ENCODE measurements around the gene LYPD5. TPM values are rescaled to one million over a fixed set of nuclear protein-coding genes. Genes with fewer than 3 reads are reported as not detected.

LYPD5 gene
- total and polyA plus RNA-seq, 8 donors, result 0.20 to 6.3 (median 0.55) TPM

- no peak overlapping the region for H3K27ac ChIP-seq
- no peaks in the 10 kb centered on the region for H3K36me3 ChIP-seq
- ATAC-seq (no peak), DNase-seq (no peak)
- intact Hi-C loops (cut with DNase I), result no loop called here
- TF ChIP-seq, protein P1, sequence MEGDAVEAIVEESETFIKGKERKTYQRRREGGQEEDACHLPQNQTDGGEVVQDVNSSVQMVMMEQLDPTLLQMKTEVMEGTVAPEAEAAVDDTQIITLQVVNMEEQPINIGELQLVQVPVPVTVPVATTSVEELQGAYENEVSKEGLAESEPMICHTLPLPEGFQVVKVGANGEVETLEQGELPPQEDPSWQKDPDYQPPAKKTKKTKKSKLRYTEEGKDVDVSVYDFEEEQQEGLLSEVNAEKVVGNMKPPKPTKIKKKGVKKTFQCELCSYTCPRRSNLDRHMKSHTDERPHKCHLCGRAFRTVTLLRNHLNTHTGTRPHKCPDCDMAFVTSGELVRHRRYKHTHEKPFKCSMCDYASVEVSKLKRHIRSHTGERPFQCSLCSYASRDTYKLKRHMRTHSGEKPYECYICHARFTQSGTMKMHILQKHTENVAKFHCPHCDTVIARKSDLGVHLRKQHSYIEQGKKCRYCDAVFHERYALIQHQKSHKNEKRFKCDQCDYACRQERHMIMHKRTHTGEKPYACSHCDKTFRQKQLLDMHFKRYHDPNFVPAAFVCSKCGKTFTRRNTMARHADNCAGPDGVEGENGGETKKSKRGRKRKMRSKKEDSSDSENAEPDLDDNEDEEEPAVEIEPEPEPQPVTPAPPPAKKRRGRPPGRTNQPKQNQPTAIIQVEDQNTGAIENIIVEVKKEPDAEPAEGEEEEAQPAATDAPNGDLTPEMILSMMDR (IDR thresholded peaks at IDR 0.05), result no peak
- no peak overlapping the region for H3K4me3 ChIP-seq
- H3K9me3 ChIP-seq, result no peaks in the 10 kb centered on the region
- H3K4me1 ChIP-seq, result peaks cover 0 to 47% of the 10 kb centered on the region in 2 donors
- H3K27me3 ChIP-seq, result no peaks in the 10 kb centered on the region
These were observed 42.7 kb downstream of the LYPD5 start for GRCh38 chr19:43759515-43759914.

GRCh38 chr19:43755256-43755801 is 46.9 kb downstream of the LYPD5 start:
- TF ChIP-seq, protein P1 (IDR thresholded peaks at IDR 0.05), result no peak
- intact Hi-C loops (cut with DNase I), result no loop called here
- peaks cover 16 to 68% of the 10 kb centered on the region in 2 donors for H3K4me1 ChIP-seq
- H3K27me3 ChIP-seq, result no peaks in the 10 kb centered on the region
- peak overlapping the region; percentile 99 for H3K27ac ChIP-seq
- H3K36me3 ChIP-seq, result peaks cover 0 to 20% of the 10 kb centered on the region in 2 donors
- H3K4me3 ChIP-seq, result peak overlapping the region; percentile 66 to 92
- peak; percentile 71 to 93 (median 88) for DNase-seq
- ATAC-seq, result peak; percentile 57
- H3K9me3 ChIP-seq, result no peaks in the 10 kb centered on the region

DNA sequence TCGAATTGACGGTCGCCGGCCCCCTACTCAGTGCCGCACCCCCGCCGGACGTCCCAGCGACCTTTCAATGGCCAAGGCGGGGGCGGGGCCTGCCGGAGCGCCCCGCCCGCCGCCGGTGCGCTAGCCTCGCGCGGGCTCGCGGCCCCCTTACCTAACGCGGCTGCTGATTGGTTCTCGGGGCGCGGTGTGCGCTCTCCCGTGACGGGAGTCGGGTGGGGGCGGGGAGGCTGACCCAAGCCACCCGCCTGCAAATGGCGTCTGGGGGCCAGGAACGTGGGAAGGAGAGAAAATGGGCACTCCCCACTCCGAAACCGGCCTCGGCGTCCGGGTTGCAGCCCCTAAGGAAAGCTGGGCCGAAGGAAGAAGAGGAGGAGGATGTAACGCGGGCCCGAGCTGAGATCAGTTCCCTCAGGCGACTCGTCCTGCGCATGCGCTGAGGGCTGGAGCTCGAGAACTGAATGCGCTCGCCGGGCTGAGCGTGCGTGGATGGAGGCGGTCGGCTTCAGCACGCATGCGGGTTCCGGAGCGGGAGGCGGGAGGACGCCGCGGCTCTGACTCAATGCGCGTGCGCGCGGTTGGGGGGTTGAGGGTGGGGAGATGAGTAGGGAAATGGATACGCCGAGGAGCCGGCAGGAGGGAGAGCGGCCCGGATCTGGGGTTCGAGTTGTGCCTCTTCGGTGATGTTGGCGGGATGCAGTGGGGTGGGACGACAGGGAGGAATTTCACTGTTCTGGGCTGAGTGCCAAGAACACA is 47.6 kb downstream of the LYPD5 start, which contains the start of gene SMG9:
Gene SMG9 (minus strand): TSS at position 460 of the 753 bp plus-strand sequence. CDS start 4,221 bp downstream, outside the sequence.
- DNase-seq (peak; percentile 98 to 100 (median 100)), ATAC-seq (peak; percentile 92)
- Histone ChIP-seq H3K4me3 (peak within 1 kb of the TSS; percentile 66 to 92), H3K36me3 (peaks cover 0 to 27% of the 10 kb centered on the region in 2 donors), H3K9me3 (no peaks in the 10 kb centered on the region), H3K27ac (peak within 1 kb of the TSS; percentile 99), H3K27me3 (no peaks in the 10 kb centered on the region), H3K4me1 (peaks cover 16 to 68% of the 10 kb centered on the region in 2 donors)
- TF ChIP-seq, protein P1 (IDR thresholded peaks at IDR 0.05), result no peak
- intact Hi-C loops (cut with DNase I), result no loop called here

GRCh38 chr19:43754253-43754502 is 48.1 kb downstream of the LYPD5 start:
- peak overlapping the region; percentile 66 to 92 for H3K4me3 ChIP-seq
- intact Hi-C loops (cut with DNase I), result no loop called here
- peaks cover 0 to 32% of the 10 kb centered on the region in 2 donors for H3K36me3 ChIP-seq
- H3K27me3 ChIP-seq, result no peaks in the 10 kb centered on the region
- TF ChIP-seq, protein P1 (IDR thresholded peaks at IDR 0.05), result no peak
- H3K27ac ChIP-seq, result peak overlapping the region; percentile 99
- H3K9me3 ChIP-seq, result no peaks in the 10 kb centered on the region
- H3K4me1 ChIP-seq, result peaks cover 16 to 68% of the 10 kb centered on the region in 2 donors
- ATAC-seq (no peak), DNase-seq (no peak)

- Histone ChIP-seq H3K27ac (peak overlapping the region; percentile 99), H3K27me3 (no peaks in the 10 kb centered on the region), H3K4me1 (peaks cover 16 to 65% of the 10 kb centered on the region in 2 donors), H3K4me3 (no peak overlapping the region), H3K36me3 (peaks cover 0 to 50% of the 10 kb centered on the region in 2 donors), H3K9me3 (no peaks in the 10 kb centered on the region)
- ATAC-seq (no peak), DNase-seq (no peak)
- TF ChIP-seq, protein P1 (IDR thresholded peaks at IDR 0.05), result no peak
- intact Hi-C loops (cut with DNase I), result no loop called here
These were observed 49.9 kb downstream of the LYPD5 start for GRCh38 chr19:43752287-43752875.
